Activated CD4-positive, alpha-beta T cell treated with anti-CD3 and anti-CD28 coated beads, Interleukin-10, Interleukin-2, amounts not matched to agents 100 ng/mL and 50 ng/mL, durations not matched to agents 16 hours and 8 hours (primary cell): Measurements from ENCODE around the gene TBC1D28.
"Not testable (repeated sequence)": the region's sequence is repeated elsewhere in the genome, so short reads cannot be mapped to it uniquely, and the experiment has no call there.

Experiments used
- DNase-seq: peaks from one replicate; pipeline ENCODE4 v3.0.0-alpha.2; 2020

Gene TBC1D28

DNA sequence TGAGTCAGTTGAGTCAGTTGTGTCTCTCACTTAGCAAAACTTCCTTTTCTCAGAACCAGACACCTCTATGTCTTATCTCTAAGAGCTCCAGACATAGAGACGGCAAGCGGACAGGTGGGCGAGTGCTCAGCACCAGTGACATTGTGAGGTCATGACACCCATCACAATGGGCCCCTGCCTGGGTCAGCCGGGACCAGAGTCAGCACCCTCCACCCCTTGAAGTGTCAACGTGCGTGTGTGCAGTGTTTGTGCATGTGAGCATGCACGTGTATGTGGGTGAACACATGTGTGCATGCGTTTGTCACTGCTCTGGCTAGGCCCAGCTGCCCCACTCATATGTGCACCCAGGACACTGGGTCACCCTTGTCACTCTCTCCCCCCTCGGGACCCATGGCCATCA lies at the start of gene TBC1D28:
TBC1D28 (minus strand) TSS at position 101 of the 400 bp plus-strand sequence. CDS start 3,039 bp downstream, outside the sequence.
- DNase-seq = not testable (repeated sequence)

DNA sequence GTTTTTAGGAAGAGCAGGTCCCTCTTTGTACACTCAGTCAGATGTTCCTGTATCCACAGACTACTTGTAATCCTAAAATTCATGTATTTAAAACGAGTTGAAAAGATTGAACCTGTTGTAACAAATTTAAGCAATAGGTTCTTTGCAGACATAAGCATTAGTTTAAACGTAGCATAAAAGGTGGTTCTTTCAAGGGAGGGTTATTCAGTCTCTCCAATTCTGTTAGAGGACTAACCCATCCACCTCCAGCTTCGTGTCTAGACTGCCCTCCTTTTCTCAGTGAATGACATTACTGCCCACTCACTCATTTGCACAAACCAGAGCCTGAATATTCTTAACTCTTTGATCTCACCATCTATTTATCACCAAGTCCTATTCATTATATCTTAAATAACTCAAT lies 38.5 kb upstream of the TBC1D28 start:
- not testable (repeated sequence) for DNase-seq

DNA sequence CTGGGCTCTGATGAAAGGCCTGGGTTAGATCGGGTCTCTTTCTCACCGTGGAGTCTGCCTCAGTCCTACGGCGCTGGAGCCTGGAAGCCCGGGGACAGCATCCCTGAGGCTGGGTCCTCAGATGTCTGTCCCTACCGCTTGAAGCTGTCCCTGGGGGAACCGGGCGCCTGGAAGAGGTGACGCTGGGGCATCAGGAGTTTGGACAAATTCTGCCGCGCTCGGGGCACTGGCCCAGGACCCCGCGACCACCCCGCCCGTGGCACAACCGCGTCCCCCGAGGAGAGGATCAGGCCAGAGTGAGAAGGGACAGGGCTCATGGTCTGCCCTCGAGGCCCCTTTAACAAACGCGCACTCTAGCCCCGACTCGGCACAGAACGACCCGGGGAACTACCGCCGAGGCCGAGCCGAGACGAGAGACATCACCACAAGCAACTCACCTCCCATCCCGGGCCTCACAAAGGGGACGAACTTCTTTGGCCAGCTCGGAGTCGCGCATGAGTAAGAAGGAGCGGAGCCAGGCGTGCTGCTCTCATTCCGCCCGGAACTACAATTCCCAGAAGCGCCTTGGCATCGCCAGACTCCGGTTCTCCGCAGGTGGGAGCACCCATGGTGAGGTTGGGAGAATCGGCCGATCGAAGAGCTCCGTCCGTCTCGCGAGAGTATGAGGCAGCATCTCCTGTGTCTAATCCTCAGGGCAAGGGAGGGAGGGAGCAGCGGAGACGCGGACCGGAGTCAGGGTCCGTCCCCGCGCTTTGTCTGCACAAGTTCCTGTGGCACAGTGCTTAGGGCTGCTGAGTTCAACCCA lies 37.8 kb upstream of the TBC1D28 start, which contains the start of gene FOXO3B:
FOXO3B (minus strand) TSS at position 548 of the 805 bp plus-strand sequence. CDS start 663 bp downstream, outside the sequence.
- DNase-seq = peak; percentile 87

DNA sequence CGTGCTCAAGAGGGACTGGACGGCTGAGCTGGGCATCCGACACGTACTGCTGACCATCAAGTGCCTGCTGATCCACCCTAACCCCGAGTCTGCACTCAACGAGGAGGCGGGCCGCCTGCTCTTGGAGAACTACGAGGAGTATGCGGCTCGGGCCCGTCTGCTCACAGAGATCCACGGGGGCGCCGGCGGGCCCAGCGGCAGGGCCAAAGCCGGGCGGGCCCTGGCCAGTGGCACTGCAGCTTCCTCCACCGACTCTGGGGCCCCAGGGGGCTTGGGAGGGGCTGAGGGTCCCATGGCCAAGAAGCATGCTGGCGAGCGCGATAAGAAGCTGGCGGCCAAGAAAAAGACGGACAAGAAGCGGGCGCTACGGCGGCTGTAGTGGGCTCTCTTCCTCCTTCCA lies 33.2 kb upstream of the TBC1D28 start:
- not testable (repeated sequence) for DNase-seq

DNA sequence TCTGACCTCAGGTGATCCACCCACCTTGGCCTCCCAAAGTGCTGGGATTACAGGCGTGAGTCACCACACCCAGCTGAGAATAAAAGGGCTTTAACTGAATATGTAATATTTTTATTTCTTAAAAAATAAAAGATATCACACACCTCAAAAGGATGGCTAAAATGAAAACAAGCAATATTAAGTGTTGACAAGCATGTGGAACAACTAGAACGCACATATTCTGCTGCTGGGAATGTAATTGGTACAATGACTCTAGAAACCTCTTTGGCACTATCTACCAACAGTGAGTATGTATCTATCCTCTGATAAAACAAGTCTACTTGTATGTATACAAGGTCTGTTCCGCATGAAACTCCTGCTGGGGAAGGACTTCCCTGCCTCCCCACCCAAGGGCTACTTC lies 32.7 kb upstream of the TBC1D28 start:
- DNase-seq = not testable (repeated sequence)

DNA sequence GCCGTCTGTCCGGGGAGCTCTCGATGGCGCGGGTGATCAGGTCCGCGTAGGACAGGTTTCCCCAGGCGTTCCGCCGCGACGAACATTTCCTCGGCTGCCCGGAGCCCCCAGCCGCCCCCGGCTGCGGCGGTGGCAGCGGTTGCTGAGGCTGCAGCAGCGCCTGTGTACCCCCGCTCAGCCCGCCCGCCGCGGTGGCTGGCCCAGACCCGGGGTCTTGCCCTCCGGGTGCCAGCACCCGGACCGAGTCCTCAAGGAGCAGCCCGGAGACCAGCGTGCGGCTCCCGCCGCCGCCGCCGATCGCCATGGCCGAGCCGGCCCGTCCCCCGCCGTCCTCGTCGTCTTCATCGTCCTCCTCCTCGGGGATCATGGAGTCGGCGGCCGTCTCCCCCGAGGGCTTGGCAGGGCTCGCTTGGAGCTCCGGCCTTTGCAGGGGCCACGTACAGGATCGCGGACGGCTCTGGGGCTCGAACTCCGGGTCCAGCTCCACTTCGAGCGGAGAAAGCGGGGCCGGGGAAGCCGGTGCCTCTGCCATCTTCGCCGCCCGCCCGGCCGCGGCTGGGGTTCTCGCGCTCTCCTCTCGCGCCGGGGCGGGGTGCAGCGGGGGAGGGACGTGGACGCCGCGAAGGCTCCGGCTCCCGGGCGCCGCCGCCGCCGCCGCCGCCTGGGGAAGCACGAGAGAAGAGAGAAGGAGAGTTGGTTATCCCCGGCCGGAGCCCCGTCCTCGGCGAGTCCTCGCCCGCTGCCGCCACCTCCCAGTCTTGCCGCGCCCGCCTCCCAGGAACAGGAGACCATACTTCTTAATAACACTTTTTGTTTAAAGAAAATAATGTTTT lies 28.4 kb upstream of the TBC1D28 start:
- DNase-seq = not testable (repeated sequence)

DNA sequence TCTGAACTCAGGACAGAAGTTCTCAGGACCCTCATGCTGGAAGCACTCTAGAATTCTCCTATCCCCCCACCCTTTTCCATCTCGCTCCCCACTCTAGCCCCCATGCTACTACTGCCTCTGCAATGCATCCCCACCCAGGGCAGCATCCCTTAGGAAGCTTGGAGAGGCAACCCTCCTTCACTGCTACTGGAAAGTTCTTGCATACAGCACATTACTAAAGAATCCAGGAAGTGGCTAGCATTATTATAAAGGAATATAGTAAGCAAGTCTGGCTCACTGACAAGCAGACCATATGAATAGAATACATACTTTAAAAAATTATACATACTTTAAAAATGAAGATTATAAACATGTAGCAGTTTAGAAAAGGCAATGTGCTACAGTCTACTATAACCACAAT lies 24.4 kb upstream of the TBC1D28 start:
- DNase-seq = not testable (repeated sequence)

DNA sequence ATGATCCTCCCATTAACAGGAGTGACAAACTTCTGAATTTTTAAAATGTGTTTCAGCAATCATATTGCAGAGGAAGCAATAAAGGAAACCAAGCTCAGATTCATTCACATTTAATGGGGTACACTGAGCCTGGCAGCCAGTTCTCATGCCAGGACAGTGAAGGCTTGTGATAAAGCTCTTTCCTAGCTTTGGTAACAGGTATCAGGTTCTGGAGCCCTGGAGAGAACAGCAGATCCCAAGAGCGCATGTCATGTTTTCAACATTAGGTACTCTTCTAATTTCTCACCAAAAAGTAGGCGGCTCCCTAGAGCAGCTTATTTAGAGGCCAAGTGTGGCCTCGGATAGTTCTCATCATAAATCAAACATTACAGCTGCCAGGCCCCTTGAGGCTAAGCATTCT lies 23.3 kb upstream of the TBC1D28 start:
- DNase-seq = not testable (repeated sequence)

DNA sequence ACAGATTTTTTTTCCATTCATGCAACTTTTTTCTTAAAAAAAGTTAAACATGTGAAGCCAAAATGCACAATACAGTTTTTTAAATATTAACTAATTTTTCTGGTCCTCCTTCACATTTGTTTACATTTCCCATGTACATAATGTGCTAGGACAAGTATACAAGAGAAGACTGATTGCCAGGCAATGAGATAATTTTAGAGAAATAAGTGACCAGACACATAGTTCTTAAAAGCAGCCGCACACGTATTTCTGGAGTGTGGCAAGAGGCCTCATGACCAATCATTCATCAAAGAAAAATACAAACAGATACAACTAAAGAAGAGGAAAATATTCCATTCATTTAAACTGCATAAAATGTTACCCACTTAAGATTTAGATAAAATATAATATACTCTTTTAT lies 22.1 kb upstream of the TBC1D28 start:
- DNase-seq = not testable (repeated sequence)

DNA sequence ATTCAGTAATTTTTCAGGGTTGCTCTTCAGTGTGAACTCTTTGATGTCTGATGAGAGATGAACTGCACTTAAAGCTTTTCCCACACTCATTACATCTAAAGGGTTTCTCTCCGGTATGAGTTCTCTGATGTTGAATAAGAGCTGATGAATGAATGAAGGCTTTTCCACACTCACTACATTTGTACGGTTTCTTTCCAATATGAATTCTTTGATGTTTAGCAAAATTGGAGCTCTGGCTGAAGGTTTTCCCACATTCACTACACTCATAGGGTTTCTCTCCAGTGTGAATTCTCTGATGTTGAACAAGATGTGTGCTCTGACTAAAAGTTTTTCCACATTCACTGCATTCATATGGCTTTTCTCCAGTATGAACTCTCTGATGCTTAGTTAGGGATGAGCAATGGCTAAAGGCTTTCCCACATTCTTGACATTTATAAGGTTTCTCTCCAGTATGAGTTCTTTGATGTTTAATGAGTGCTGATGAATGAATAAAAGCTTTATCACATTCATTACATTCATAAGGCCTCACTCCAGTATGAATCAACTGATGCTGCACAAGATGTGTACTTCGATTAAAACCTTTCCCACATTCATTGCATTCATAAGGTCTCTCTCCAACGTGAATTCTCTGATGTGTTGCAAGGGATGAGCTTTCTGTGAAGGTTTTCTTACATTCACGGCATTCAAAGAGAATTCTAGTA lies 17.9 kb upstream of the TBC1D28 start:
- not testable (repeated sequence) for DNase-seq

DNA sequence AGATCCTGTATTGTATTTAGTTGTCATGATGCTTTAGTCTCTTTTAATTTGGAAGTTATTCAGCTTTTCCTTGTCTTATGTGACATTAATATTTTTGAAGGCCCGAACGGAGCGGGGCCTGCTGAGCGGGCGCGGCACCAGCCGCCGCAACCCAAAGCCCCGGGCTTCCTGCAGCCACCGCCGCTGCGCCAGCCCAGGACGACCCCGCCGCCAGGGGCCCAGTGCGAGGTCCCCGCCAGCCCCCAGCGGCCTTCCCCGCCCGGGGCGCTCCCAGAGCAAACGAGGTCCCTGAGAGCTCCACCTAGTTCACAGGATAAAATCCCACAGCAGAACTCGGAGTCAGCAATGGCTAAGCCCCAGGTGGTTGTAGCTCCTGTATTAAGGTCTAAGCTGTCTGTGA lies 5.9 kb upstream of the TBC1D28 start:
- DNase-seq = not testable (repeated sequence)

DNA sequence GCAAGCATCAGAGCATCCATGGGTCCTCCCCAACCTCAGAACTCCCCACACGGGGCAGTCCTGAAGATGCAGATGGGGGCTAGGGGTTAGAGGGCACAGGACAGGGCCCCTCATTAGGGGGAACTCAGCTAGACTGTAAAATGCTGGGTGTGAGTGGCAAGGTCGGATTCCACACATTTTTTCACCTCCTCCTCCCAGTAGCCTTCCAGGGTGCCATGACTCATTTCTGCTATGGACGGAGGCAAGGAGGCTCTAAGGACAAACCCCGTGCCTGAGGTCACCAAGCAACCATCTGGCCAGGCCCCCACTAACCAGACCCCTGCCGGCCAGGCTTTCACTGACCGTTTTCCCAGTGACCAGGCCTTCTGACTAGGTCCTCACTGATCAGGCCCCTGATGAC lies 1.1 kb downstream of the TBC1D28 start:
- not testable (repeated sequence) for DNase-seq

DNA sequence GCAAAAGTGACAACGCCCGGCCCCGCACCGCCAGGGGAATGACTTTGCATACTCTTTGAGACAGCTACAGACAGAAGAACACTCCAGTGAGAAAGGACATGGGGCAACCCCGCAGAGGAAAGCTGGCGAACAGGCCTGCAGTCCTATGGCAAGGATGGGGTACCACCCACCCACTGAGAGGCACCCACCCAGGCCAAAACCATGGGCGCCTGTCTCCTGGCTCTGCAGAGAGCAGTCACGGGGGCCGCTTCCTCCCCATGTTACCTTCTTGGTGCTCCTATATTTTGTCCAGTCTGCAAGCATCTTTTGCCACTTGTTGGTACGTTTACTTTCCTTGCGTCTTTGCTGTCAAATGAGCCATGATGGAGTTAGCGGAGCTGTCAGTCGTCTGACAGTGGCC lies 5.8 kb downstream of the TBC1D28 start:
- DNase-seq = not testable (repeated sequence)

DNA sequence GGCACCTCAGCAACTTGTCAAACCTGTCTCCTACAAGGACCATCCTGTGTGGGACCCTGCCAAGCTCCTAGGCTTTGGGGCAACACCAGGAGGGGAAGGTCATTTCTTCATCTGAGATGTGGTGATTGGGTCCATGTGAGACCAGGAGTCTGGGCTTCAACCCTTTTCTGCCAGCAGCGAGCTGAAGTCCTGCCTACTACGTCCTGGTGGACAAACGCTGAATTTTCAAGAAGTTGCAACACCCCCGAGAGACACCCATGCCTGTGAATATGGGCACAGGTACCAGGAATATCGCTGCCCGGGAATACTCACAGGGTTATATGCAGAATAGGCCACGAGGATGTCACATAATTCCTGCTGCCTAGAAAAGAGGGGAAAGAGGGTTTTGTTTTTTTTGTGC lies 8.0 kb downstream of the TBC1D28 start:
- DNase-seq = not testable (repeated sequence)

DNA sequence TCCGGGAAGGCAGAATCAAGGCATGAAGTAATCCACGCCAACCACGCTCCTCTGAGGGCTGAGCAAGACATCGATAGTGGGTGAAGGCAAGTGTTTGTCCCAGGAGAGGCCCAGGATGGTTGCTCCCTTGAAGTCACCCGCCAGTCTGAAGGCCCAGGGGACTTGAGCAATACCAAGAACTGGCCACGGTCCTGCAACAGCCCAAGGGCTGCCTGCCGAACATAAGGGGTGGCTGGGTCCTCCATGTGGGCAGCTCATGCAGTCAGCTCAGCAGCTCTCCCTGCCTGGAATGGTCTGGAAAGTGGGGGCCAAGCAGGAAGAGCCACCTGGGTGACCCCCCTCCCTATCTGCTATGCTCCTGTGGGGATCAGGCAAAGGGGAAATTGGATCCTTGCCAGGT lies 8.4 kb downstream of the TBC1D28 start:
- DNase-seq = not testable (repeated sequence)

DNA sequence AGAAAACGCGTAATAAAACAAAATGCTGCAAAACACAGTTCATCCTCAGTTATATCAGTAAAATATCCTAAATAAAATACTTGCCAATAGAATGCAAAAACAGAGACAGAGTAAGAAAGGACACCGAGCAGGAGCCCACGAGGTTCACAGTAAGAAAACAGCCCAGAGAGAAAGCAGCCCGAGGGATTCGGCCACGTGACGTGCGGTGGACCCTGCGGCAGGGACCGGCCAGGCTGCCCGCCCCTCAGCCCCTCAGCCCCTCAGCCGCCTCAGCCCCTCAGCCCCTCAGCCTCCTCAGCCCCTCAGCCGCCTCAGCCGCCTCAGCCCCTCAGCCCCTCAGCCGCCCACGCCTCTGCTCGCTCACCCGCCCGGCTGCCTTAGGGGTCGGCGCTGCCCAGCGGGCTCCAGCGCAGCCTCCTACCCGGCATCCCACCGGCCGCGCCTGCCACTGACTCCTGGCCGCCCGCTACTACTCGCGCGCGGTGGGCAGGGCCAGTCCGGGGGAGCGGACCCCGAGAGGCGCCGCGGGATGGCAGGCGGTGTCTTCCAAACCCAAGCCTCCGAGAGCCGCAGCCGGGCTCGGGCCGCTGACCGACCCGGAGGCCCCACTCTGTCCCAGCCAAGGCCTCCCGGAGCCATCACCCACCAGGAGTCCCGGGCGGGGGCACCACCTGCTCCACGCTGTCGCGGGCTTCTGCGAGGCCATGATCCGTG lies 9.5 kb downstream of the TBC1D28 start:
- not testable (repeated sequence) for DNase-seq

DNA sequence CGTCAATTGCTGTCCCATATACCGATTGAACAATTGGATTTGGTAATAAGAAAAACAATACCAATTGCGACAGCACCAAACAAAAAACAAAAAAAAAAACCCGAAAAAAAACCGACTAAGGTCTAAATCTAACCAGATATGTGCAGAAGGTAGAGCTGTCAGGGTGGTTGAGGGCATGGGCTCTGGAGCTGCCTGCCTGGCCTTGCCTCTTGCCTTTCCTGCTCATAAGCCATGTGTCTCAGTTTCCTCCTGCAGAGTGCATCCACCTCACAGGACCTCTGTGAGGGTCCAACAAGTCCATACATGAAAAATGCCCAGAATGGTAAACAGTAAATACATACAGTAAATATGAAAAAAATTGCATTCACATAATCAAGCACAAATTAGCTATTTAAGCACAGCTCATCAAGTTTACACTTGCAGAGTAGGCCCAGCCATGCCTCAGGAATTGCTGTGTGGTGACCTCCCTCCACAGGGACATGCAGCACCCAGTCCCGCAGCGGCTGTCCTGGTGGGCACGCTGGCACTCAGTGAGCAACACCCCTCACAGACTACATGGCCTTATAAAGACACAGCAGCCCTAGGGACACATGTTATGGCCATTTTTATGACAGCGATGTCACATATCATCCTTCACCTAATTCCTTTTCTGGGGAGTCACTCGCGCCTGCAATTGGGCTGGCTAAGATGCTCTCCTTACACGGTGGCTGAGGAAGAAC lies 17.9 kb downstream of the TBC1D28 start:
- DNase-seq = no peak

DNA sequence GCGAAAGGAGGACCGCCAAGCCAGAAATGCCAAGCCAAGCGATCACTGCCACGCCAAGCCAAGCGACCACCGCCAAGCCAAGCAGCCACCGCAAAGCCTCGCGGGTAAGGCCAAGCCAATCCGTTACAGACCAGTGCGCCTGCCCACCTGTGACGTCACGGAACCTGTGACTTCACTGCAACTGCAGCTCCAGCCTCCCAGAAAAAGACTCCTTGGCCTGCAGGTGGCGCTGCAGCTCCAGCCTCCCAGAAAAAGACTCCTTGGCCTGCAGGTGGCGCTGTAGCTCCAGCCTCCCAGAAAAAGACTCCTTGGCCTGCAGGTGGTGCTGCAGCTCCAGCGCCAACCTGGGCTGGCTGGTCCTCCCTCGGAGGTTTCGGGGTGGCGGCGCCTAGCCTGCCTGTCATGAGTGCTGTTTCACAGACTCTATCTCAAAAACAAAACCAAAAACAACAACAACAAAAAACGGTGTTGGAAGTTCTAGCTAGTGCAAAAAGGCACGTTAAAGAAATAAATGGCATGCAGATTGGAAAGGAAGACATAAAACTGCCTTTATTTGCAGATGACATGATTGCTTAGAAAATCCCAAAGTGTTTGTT lies 18.6 kb downstream of the TBC1D28 start:
- DNase-seq = peak; percentile 91

DNA sequence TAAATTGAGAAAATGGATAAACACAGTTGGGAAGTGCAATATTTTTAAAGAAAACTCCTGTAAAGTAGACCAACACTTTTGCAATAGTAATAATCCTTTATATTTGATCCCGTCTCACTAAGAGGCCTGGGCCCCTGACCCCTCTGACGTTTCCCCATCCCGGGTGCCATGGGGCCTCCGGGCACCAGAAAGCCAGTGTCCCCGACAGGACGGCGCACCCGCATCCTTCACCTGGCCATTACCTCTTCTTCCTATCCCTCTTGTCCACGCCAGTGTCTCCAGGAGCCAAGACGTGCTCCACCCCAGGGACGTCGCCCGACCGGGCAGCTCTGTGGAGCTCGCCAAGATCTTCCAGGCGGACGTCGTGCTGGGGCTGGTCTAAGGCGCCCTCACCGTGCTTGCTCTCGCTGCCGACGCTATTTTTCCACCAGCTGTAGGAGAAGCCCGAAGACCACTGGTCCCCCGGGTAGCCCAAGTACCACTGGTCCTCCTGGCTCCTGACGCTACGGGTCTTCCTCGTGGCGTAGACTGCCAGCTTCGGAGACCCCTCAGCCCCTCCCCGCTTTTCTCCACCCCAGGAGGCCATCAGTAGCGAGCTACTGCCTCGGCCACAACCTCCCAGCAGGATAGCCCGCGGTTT lies 19.2 kb downstream of the TBC1D28 start:
- not testable (repeated sequence) for DNase-seq

DNA sequence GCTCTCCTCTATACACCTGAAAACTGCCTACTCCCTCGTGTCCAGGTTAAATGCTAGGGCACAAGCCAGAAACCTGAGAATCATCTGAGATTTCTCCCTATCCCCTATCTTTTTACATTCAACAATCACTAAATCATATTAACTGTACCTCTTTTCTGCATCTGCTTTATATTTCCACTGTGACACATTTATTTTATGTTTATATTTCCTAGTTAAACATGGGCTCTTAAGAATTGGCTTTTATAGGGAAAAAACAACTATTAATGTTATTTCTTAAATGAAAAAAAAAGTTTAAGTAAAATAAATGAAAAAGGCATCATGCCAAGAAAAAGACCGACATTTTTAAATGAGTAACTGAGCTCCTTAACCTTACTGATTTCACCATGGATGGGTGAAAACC lies 26.6 kb downstream of the TBC1D28 start:
- DNase-seq = not testable (repeated sequence)

DNA sequence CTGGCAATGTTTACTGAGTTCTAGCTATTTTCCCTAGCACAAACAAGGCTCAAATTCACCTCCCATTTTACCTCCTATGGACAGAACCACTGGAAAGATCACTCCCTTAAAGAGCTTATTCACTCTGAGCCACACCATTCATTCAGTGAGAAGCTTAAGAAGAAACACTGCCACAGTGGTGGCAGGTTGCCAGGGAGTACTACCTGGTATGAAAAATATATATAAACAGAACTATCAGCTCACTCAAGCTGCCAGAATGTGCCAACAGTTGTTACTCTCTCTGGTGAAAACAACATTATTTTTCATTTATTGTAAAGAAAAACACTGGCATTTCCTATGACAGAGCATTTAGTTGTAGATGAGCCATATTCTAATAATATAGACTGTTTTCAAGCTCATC lies 31.2 kb downstream of the TBC1D28 start:
- DNase-seq = not testable (repeated sequence)
